K562 (cell line): Measurements from ENCODE around the gene MTHFR.

Source experiments
- CREM ChIP-seq: IDR thresholded peaks from 2 replicates; pipeline ENCODE4 v1.6.1; 2014; ENCODE audit warnings: antibody characterized with exemption, low read depth
- EGR1 ChIP-seq: fragments of 450-650 bp; conservative IDR thresholded peaks from 2 replicates; pipeline ENCODE4 v1.6.1; 2017; ENCODE audit warnings: mild to moderate bottlenecking
- PBX2 ChIP-seq, 2 experiments: IDR thresholded peaks in 1 of 2; conservative IDR thresholded peaks in 1 of 2; 2 replicates each; pipeline ENCODE4 v1.6.1; 2016; ENCODE audit warnings: low read depth in 2 of 2, mild to moderate bottlenecking in 1 of 2, missing compliant biosample characterization in 1 of 2, missing genetic modification characterization in 1 of 2, moderate library complexity in 1 of 2
- SMARCB1 ChIP-seq: IDR thresholded peaks from 2 replicates; pipeline ENCODE4 v1.6.1; 2011; ENCODE audit warnings: improper control_type of control experiment, low read depth; ENCODE audit not compliant: insufficient read length
- ZNF551 ChIP-seq: fragments of 250-450 bp; sonication (Bioruptor Pico); IDR thresholded peaks from 2 replicates; pipeline ENCODE4 v1.5.0; 2021; ENCODE audit warnings: mild to moderate bottlenecking, moderate library complexity

- TF ChIP-seq PBX2 (CRISPR knock-in tag; IDR thresholded peaks at IDR 0.05; ENCODE audit: low read depth) = no peak
- TF ChIP-seq PBX2 (tag; conservative IDR thresholded peaks at IDR 0.05; ENCODE audit: low read depth) = no peak
- no peak for TF ChIP-seq ZNF551
- no peak for TF ChIP-seq SMARCB1
- TF ChIP-seq EGR1 = no peak
- no peak for TF ChIP-seq CREM
These were observed 41.2 kb downstream of the MTHFR start for GRCh38 chr1:11764519-11764918.
